DOHH2 (cell line): Measurements from ENCODE around the gene ESRRA.

Source experiments
- H3F3A ChIP-seq: fragments of 200-600 bp; sonication (generic), shearing (Covaris generic); 2 replicates; pipeline ENCODE4 v1.6.0; 2016; ENCODE audit warnings: antibody characterized with exemption, mild to moderate bottlenecking; ENCODE audit not compliant: control insufficient read depth, insufficient read depth
- H3K27ac ChIP-seq: fragments of 200-600 bp; sonication (generic); 2 replicates; pipeline ENCODE4 v1.5.1; 2014; ENCODE audit warnings: low read depth, mild to moderate bottlenecking, low read length, moderate library complexity
- H3K27me3 ChIP-seq: fragments of 200-600 bp; sonication (generic); 2 replicates; pipeline ENCODE4 v1.6.1; 2014; ENCODE audit warnings: mild to moderate bottlenecking, low read length, mixed read lengths; ENCODE audit not compliant: control insufficient read depth
- H3K36me3 ChIP-seq: fragments of 200-600 bp; sonication (generic); 2 replicates; pipeline ENCODE4 v1.6.1; 2014; ENCODE audit warnings: mild to moderate bottlenecking, low read length, moderate library complexity, mixed read lengths; ENCODE audit not compliant: control insufficient read depth
- H3K4me1 ChIP-seq: fragments of 200-600 bp; sonication (generic); 2 replicates; pipeline ENCODE4 v1.6.1; 2014; ENCODE audit warnings: mild to moderate bottlenecking, low read length, mixed read lengths; ENCODE audit not compliant: control insufficient read depth
- H3K4me2 ChIP-seq: fragments of 200-600 bp; sonication (generic); 2 replicates; pipeline ENCODE4 v1.6.0; 2014; ENCODE audit warnings: mild to moderate bottlenecking, low read length, moderate library complexity
- H3K4me3 ChIP-seq: fragments of 200-600 bp; sonication (generic); 2 replicates; pipeline ENCODE4 v1.5.1; 2014; ENCODE audit warnings: mild to moderate bottlenecking, low read length, mixed read lengths
- H3K79me2 ChIP-seq: fragments of 200-600 bp; sonication (generic); 2 replicates; pipeline ENCODE4 v1.6.1; 2014; ENCODE audit warnings: mild to moderate bottlenecking, low read length, mixed read lengths; ENCODE audit not compliant: control insufficient read depth
- H3K9me2 ChIP-seq: fragments of 200-600 bp; sonication (generic); replicated peaks from 2 replicates; pipeline ENCODE4 v1.6.1; 2014; ENCODE audit warnings: mild to moderate bottlenecking, low read length, mixed read lengths; ENCODE audit not compliant: control insufficient read depth
- H3K9me3 ChIP-seq: fragments of 200-600 bp; sonication (generic); 2 replicates; pipeline ENCODE4 v1.6.1; 2014; ENCODE audit warnings: antibody characterized with exemption, low read length, mixed read lengths; ENCODE audit not compliant: control insufficient read depth, insufficient read depth
- H4K20me1 ChIP-seq: fragments of 200-600 bp; sonication (generic); 2 replicates; pipeline ENCODE4 v1.6.0; 2014; ENCODE audit warnings: low read depth, mild to moderate bottlenecking, antibody characterized with exemption, low read length, moderate library complexity; ENCODE audit not compliant: control insufficient read depth, insufficient read depth
- CTCF ChIP-seq: fragments of 200-600 bp; sonication (generic); IDR thresholded peaks from one replicate; pipeline ENCODE4 v1.5.1; 2014; ENCODE audit warnings: antibody characterized with exemption, mild to moderate bottlenecking, low read depth, low read length; ENCODE audit not compliant: poor library complexity, severe bottlenecking
- EZH2phosphoT487 ChIP-seq: fragments of 200-600 bp; sonication (generic); IDR thresholded peaks from 2 replicates; pipeline ENCODE4 v1.6.1; 2017; ENCODE audit warnings: borderline replicate concordance, mild to moderate bottlenecking, antibody characterized with exemption, low read length, moderate library complexity, mixed read lengths

The ESRRA gene

GRCh38 chr11:64296236-64296635, 9.1 kb upstream of the ESRRA start:
- Histone ChIP-seq H3K4me1 (peaks cover 15% of the 10 kb centered on the region), H3K4me3 (no peak overlapping the region), H3K27ac (no peak overlapping the region), H4K20me1 (no peaks in the 10 kb centered on the region), H3K79me2 (no peaks in the 10 kb centered on the region), H3K36me3 (no peaks in the 10 kb centered on the region), H3K9me2 (no peaks in the 10 kb centered on the region), H3K4me2 (no peak overlapping the region), H3K27me3 (peaks cover 90% of the 10 kb centered on the region), H3K9me3 (no peaks in the 10 kb centered on the region), H3F3A (no peaks in the 10 kb centered on the region)
- TF ChIP-seq EZH2phosphoT487 (no peak), CTCF (no peak)

- no peaks in the 10 kb centered on the region for H3K9me2 ChIP-seq
- H3K79me2 ChIP-seq: no peaks in the 10 kb centered on the region
- H3K4me2 ChIP-seq: no peak overlapping the region
- no peak overlapping the region for H3K27ac ChIP-seq
- H3K4me1 ChIP-seq: peaks cover 15% of the 10 kb centered on the region
- H3F3A ChIP-seq: no peaks in the 10 kb centered on the region; the same call in 1 of the 2 replicates
- no peak overlapping the region for H3K4me3 ChIP-seq
- no peaks in the 10 kb centered on the region for H3K36me3 ChIP-seq
- no peaks in the 10 kb centered on the region for H4K20me1 ChIP-seq
- H3K9me3 ChIP-seq: no peaks in the 10 kb centered on the region
- peaks cover 85% of the 10 kb centered on the region for H3K27me3 ChIP-seq
- TF ChIP-seq EZH2phosphoT487 (no peak), CTCF (no peak)
Observed at GRCh38 chr11:64296830-64297698, 8.3 kb upstream of the ESRRA start.

GRCh38 chr11:64297699-64298358, 7.5 kb upstream of the ESRRA start:
- no peak overlapping the region for H3K4me3 ChIP-seq
- H3K4me1 ChIP-seq: peaks cover 15% of the 10 kb centered on the region
- H3K27ac ChIP-seq: no peak overlapping the region
- H3K9me3 ChIP-seq: no peaks in the 10 kb centered on the region
- no peaks in the 10 kb centered on the region for H4K20me1 ChIP-seq
- no peak overlapping the region for H3K4me2 ChIP-seq
- H3K36me3 ChIP-seq: no peaks in the 10 kb centered on the region
- peaks cover 77% of the 10 kb centered on the region for H3K27me3 ChIP-seq
- TF ChIP-seq EZH2phosphoT487: no peak
- no peak for TF ChIP-seq CTCF
- H3K9me2 ChIP-seq: no peaks in the 10 kb centered on the region
- H3K79me2 ChIP-seq: no peaks in the 10 kb centered on the region
- no peaks in the 10 kb centered on the region; the same call in 1 of the 2 replicates for H3F3A ChIP-seq
